Activated effector memory CD4-positive, alpha-beta T cell treated with anti-CD3 and anti-CD28 coated beads, Interleukin-2, amount 50 U/mL, for 16 hours (primary cell): ENCODE results near the gene CNTNAP2.
"Not testable (repeated sequence)": the region's sequence is repeated elsewhere in the genome, so short reads cannot be mapped to it uniquely, and the experiment has no call there.

Experiments
- DNase-seq: peaks from one replicate; pipeline ENCODE4 v3.0.0-alpha.2; 2020

CNTNAP2 gene

DNA sequence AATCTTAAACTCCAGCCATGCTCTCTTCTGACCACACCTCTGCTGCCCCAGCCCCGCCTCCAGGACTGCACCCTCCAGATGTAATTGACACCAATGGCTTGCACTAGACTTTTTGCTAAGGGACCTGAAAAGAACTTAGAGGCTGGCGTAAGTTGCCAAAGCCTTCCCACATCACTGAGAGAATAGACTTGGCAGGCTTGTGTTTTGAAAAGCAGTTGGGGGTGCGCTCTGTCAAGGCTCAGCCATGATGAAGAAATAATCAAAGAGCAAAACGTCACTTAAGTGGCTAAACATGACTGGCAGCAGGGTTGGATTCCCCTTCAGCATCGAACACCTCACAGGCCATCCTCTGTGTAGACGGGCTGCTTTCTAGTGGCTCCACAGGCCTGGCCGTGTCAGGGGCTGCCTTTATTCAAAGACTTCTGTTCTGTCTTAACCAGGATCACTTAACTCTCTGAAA lies 2278.8 kb downstream of the CNTNAP2 start:
- no peak for DNase-seq

GRCh38 chr7:148395990-148396716 lies 2279.6 kb downstream of the CNTNAP2 start:
- DNase-seq: no peak

DNA sequence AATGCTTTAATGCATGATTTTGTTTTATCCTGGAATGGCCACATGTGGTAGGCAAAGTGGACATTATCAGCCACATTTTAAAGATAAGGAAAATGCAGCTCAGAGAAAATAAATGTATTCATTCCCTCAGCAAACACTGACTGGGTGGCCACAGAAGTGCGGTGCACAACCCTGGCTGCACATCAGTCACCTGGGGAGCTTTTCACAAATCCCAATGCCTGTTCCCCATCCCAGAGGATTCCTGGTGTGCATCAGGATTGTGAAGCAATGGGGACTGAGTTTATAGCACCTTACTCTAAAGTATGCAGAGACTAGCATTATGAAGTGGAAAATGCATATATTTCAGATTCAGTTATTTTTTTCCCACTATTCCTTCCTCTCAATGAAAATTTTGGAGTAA lies 2280.5 kb downstream of the CNTNAP2 start:
- DNase-seq: no peak

- no peak for DNase-seq
Measured at GRCh38 chr7:148397551-148397950, 2280.9 kb downstream of the CNTNAP2 start.

DNA sequence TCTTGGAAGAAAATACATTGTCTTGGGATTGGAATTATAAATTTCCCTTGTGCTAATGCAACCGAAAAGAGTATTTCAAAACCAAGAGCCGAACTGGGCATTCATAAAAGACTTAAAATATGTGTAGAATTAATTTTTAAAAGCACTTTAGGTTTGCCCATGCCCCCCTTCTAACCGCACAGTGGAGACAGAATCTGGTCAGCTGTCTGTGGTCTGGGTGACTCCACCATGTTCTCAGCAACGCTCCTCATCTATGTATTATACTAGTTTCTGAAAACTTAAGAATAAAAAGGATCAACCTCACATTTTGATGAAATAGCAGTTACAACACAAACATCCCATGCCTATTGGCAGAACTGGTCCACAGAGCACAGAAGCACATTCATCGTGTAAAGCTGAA lies 2281.4 kb downstream of the CNTNAP2 start:
- DNase-seq: no peak

DNA sequence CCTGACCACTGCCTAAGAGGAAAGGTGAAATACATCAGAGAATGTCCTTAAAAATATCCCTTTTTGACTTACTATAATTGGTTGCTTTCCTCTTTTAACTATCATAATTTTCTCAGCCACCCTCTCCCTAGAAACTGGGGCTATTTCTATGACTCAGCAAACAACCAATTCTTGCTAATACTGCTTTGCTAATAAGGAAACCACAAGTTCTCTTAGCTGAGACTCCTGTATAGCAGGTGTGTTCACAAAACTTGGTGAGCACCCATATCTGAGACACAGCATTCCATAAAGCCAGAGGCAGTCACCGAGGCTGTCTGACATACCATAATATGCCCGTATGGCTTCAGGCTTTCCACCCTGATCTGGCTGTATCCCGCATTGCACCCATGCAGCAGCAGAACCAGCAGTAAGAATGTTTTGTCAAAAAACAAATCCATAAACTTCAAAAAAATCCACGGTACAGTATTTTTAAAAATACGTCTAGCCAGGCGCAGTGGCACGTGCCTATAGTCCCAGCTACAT lies 2282.3 kb downstream of the CNTNAP2 start:
- no peak for DNase-seq

DNA sequence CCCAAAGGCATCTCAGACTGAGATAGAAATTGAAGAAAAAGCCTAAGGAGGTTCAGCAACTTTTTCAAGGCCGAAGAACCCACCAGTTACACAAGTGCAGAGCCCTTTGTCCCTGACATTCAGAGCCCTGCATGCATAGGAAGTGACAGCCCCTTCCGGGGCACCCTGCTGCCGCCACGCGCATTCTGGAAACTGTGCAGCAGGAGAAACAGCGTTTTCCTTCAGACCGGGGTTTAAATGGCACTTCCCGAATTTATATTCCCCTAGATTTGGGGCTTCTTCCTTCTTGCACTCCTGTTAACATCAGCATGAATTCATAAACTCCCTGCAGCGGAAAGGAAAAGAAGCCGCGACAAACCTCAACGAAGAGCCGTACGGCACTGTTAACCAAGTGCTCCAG lies 2283.5 kb downstream of the CNTNAP2 start:
- no peak for DNase-seq

DNA sequence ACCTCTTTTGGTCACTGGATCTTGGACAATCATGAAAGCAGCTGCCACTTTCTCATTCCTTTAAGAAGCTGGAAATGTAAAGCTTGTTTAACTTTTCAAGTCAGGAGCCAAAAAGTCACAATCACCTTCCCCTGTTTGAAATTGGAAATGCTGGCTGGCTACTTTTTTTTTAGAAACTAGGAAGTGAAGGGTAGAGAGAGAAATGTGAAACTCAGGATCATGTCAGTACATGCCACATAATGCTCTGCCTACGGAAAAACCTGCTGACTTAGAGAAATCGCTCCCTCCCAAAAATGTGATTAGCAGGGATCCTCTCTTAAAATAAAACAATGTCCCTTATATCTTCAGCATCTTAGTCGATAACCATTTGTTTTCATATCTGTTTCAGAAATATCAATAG lies 2285.6 kb downstream of the CNTNAP2 start:
- DNase-seq: no peak

DNA sequence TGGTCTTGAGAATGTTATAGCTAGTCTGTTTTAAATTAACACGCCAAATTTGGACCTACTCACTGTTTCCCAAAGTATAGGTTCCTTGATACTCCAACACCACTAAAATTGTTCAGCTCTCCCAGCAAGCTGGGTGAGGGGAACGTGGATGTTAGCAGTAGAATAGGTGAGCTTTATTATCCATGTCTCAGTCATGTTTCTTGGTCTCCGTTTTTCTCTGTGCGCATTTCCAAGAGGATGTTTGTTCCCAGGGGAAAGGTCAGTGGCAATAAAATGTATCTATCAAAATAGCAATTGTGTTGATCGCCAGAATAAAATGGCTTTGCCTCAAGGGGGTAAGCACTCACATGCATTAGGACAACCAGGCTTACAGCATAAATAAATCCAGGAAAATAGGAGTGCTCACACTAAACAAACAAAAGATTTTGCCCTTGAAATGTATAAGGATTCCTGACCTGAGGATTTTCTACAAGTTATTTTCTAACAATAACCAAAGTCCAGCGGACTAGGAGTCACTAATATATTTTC lies 2286.9 kb downstream of the CNTNAP2 start:
- no peak for DNase-seq

DNA sequence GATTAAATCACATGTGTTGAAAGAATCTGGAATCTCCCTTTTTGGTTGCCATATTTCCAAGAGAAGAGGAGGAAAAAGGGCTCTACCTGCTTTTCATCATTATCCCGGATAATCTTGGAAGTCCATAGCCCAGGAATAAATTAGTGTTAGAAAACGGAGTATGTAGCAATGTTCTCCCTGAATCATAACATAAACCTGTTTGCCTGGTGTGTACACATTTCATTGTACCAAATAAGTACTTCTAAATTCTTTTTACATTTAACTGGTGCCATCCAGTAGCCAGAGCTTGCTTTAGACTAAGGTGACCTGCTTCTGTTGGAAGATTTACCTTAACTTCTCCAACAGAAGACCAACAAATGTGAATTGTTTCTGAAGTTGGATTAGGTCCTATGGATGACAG lies 2291.7 kb downstream of the CNTNAP2 start:
- DNase-seq: no peak

DNA sequence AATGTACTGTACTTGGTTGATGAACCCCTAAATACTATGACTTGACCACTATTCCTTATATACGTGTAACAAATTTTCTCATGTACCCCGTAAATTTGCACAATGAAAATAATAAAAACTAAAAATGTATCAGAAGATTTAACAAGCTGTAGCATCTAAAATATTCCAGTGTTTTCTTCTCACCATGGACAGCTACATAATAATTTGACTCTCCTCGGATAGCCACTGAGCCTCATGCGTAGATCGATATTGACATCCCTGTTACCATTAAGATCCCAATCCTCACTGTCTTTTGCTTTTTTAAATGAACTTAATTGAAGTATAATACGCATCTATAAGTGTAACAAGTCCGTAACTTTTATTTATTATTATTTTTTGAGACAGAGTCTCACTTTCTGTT lies 2294.3 kb downstream of the CNTNAP2 start:
- DNase-seq: no peak

DNA sequence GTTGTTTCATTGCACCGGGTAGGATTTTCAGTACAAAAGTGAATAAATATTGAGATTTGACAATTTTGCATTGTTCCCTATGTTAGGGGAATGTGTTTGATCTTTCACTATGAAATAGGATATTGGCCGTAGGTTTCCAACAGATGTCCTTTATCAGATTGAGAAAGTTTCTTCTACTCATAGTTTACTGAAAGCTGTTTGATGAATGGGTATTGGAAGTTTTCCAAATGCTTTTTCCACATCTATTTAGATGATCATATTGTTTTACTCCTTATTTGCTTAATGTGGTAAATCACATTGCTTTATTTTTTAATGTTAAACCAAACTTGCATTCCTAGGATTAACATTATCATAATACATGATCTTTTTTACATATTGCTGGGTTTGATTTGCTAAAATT lies 2296.1 kb downstream of the CNTNAP2 start:
- no peak for DNase-seq

- DNase-seq: no peak
Measured at GRCh38 chr7:148419856-148420832, 2303.5 kb downstream of the CNTNAP2 start.

DNA sequence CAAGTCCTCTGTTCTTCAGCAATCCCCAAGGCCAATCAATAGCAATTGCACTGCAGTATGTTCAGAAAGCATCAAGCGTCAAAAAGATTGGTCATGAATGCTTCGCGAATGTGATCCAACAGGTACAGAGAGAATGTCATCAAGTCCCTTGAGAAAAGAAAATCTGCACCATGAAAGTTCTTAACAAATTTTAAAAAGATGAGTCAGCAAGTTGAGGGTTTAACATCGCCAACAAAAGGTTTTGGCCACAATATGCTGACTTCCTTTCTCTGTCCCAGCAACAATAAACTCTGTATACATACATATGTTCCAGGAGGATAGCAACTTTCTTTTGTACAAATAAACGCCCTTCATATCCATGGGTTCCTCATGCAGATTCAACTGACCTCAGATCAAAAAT lies 2305.4 kb downstream of the CNTNAP2 start:
- DNase-seq: no peak

DNA sequence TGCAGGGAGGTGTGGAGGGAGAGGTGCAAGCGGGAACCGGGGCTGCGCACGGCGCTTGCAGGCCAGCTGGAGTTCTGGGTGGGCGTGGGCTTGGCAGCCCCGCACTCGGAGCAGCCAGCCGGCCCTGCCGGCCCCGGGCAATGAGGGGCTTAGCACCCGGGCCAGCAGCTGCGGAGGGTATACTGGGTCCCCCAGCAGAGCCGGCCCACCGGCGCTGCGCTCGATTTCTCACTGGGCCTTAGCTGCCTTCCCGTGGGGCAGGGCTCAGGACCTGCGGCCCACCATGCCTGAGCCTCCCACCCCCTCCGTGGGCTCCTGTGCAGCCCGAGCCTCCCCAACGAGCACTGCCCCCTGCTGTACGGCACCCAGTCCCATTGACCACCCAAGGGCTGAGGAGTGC lies 2309.8 kb downstream of the CNTNAP2 start:
- not testable (repeated sequence) for DNase-seq

GRCh38 chr7:148430690-148431089 lies 2314.1 kb downstream of the CNTNAP2 start:
- not testable (repeated sequence) for DNase-seq

DNA sequence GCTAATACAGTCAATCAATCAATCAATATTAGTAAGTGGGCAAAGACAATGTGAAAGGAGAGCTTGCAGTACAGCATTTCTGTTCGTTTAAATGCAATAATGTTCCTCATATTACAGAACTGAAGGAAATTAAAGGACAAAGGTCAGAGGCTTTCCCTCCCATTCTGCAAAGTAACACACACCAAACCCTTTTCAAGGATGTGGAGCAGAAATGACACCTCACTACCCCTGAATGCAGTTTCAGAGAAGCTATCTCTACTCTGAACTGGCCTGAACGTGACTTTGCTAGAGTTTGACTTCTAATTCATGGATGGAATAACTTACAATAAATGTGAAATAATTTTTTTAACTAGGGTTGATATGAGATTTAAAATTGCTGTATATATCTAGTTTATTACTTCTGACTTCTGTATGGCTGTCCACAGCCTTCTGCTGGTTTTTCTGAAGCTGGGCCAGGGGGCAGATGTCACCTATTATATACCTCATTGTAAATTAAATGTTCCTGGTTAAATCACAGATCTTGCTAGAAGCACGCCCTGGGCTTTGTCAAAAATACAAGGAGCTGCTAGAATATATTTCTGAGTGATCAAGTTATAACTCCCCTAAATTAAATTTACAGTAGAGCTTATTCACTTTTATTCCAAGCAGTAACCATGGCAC lies 2317.1 kb downstream of the CNTNAP2 start:
- DNase-seq: no peak

- no peak for DNase-seq
Measured at GRCh38 chr7:148434181-148434757, 2317.7 kb downstream of the CNTNAP2 start.

- DNase-seq: no peak
Measured at GRCh38 chr7:148434887-148435286, 2318.3 kb downstream of the CNTNAP2 start.

DNA sequence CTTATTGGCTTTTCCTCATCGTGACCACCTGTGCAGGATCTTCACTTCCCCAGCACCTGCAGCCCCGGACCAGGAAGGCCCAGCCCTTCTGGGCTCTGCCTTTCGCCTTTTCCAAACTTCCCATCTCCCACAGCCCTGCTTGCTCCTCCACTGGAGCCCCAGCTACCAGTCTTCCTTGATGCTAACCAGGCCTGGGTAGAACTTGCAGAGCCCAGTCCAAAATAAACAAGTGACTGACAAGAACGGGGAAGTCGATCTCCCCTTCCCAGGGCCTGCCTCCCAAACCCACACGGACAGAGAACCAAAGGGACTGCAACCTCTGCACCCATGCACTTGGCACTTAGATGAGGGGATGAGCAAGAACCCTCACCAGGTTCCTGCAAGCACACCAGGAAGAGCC lies 2319.1 kb downstream of the CNTNAP2 start:
- DNase-seq: no peak

DNA sequence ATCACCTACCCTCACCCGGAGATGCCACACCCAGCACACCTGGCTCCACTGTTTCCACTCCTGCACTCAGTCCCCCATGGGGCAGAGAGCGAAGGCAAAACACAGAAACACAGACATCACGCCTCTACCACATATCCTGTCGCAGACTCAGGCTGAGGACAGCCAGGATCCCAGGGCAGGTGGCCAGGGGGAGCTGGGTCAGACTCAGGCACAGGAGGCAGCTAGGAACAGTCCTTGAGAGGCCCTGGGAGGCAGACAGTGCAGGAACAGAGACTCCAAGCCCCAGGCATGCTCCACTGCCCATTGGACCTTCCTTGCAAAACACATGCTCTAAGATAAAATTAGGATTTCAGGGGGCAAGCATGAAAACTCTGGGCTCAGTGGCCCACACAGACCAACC lies 2319.5 kb downstream of the CNTNAP2 start:
- no peak for DNase-seq

DNA sequence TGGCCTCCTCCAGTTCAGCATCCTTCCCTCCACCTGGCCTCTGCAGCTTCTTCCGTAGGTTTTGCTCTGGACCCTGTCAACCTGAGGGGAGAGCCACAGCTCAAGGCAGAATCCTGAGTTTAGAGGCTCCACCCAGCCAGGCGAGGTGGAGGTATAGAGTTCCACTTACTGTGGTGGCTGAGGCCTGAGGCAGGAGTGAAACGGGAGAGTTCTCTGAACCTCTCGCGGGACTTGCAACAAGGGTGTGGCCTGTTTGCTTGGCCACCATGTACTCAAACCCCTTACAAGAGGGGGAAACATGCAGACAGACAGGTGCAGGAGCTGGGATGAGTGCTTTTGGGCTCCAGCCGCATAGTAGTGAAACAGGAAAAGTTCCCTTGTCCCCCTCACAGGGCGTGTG lies 2320.0 kb downstream of the CNTNAP2 start:
- no peak for DNase-seq

- DNase-seq: no peak
Measured at GRCh38 chr7:148437043-148437442, 2320.4 kb downstream of the CNTNAP2 start.
